OCI-LY1 (cell line): ENCODE data around the gene HEG1.

Source experiments
- H2AFZ ChIP-seq: fragments of 200-600 bp; sonication (generic), shearing (Covaris generic); 2 replicates; pipeline ENCODE4 v1.6.0; 2014; ENCODE audit warnings: antibody characterized with exemption, mild to moderate bottlenecking, low read length
- H3F3A ChIP-seq: fragments of 200-600 bp; sonication (generic), shearing (Covaris generic); 2 replicates; pipeline ENCODE4 v1.6.0; 2014; ENCODE audit warnings: mild to moderate bottlenecking, antibody characterized with exemption, low read length, moderate library complexity; ENCODE audit not compliant: insufficient read depth
- H3K27ac ChIP-seq: fragments of 200-600 bp; sonication (generic); 2 replicates; pipeline ENCODE4 v1.5.1; 2014; ENCODE audit warnings: low read length, mixed run types, mild to moderate bottlenecking, low read depth; ENCODE audit not compliant: poor library complexity, severe bottlenecking
- H3K27me3 ChIP-seq: fragments of 200-600 bp; sonication (generic); 2 replicates; pipeline ENCODE4 v1.6.0; 2014; ENCODE audit warnings: antibody characterized with exemption, mild to moderate bottlenecking, low read length, moderate library complexity; ENCODE audit not compliant: insufficient read depth
- H3K36me3 ChIP-seq: fragments of 200-600 bp; sonication (generic); 2 replicates; pipeline ENCODE4 v1.6.1; 2014; ENCODE audit warnings: mild to moderate bottlenecking, antibody characterized with exemption, low read length, moderate library complexity, mixed read lengths; ENCODE audit not compliant: insufficient read depth
- H3K4me1 ChIP-seq: fragments of 200-600 bp; sonication (generic); 2 replicates; pipeline ENCODE4 v1.5.1; 2014; ENCODE audit warnings: mild to moderate bottlenecking, low read length, moderate library complexity; ENCODE audit not compliant: insufficient read depth, severe bottlenecking
- H3K4me2 ChIP-seq: fragments of 200-600 bp; sonication (generic), shearing (Covaris generic); 2 replicates; pipeline ENCODE4 v1.6.1; 2014; ENCODE audit warnings: low read length
- H3K4me3 ChIP-seq: fragments of 200-600 bp; sonication (generic); 2 replicates; pipeline ENCODE4 v1.5.1; 2014; ENCODE audit warnings: low read length, low read depth, mild to moderate bottlenecking, mixed read lengths; ENCODE audit not compliant: poor library complexity, severe bottlenecking
- H3K79me2 ChIP-seq: fragments of 200-600 bp; shearing (Covaris generic); 2 replicates; pipeline ENCODE4 v1.6.1; 2016; ENCODE audit warnings: mixed run types, low read length, mixed read lengths; ENCODE audit not compliant: insufficient read depth
- H3K9ac ChIP-seq: fragments of 200-600 bp; sonication (generic), shearing (Covaris generic); 2 replicates; pipeline ENCODE4 v1.6.1; 2014; ENCODE audit warnings: mild to moderate bottlenecking, low read length, mixed read lengths
- H3K9me2 ChIP-seq: fragments of 200-600 bp; sonication (generic), shearing (Covaris generic); 2 replicates; pipeline ENCODE4 v1.6.1; 2014; ENCODE audit warnings: low read depth, mild to moderate bottlenecking, low read length, mixed read lengths
- H3K9me3 ChIP-seq: fragments of 200-600 bp; shearing (Covaris generic); 2 replicates; pipeline ENCODE4 v1.6.1; 2014; ENCODE audit warnings: low read length, mixed read lengths
- H4K20me1 ChIP-seq: fragments of 200-600 bp; sonication (generic), shearing (Covaris generic); 2 replicates; pipeline ENCODE4 v1.6.0; 2016; ENCODE audit warnings: mild to moderate bottlenecking, low read length; ENCODE audit not compliant: insufficient read depth
- CTCF ChIP-seq: fragments of 200-600 bp; sonication (generic), shearing (Covaris generic); IDR thresholded peaks from 2 replicates; pipeline ENCODE4 v1.5.1; 2017; ENCODE audit warnings: mild to moderate bottlenecking, antibody characterized with exemption, low read length, moderate library complexity, mixed read lengths
- EZH2 ChIP-seq: fragments of 200-600 bp; sonication (generic), shearing (Covaris generic); IDR thresholded peaks from 2 replicates; pipeline ENCODE4 v1.8.0; 2017; ENCODE audit warnings: borderline replicate concordance, mixed run types, mild to moderate bottlenecking, antibody characterized with exemption, low read length, moderate library complexity, mixed read lengths

Gene HEG1

GRCh38 chr3:125090649-125091048 is 34.9 kb upstream of the HEG1 start:
- no peak overlapping the region for H3K4me3 ChIP-seq
- no peaks in the 10 kb centered on the region for H3K27me3 ChIP-seq
- H4K20me1 ChIP-seq = no peaks in the 10 kb centered on the region
- H3K36me3 ChIP-seq = no peaks in the 10 kb centered on the region
- H3K4me1 ChIP-seq = no peaks in the 10 kb centered on the region
- no peak overlapping the region for H3K9ac ChIP-seq
- TF ChIP-seq EZH2 = no peak
- TF ChIP-seq CTCF = no peak
- H3F3A ChIP-seq = no peaks in the 10 kb centered on the region
- no peak overlapping the region for H3K27ac ChIP-seq
- no peak overlapping the region for H2AFZ ChIP-seq
- no peaks in the 10 kb centered on the region for H3K9me3 ChIP-seq
- H3K9me2 ChIP-seq = no peaks in the 10 kb centered on the region
- no peaks in the 10 kb centered on the region for H3K79me2 ChIP-seq
- H3K4me2 ChIP-seq = no peak overlapping the region

- no peaks in the 10 kb centered on the region for H3K4me1 ChIP-seq
- H4K20me1 ChIP-seq = no peaks in the 10 kb centered on the region
- no peaks in the 10 kb centered on the region for H3F3A ChIP-seq
- H3K9ac ChIP-seq = no peak overlapping the region
- H3K27me3 ChIP-seq = no peaks in the 10 kb centered on the region
- H2AFZ ChIP-seq = no peak overlapping the region
- TF ChIP-seq CTCF = no peak
- TF ChIP-seq EZH2 = no peak
- H3K27ac ChIP-seq = no peak overlapping the region
- H3K4me3 ChIP-seq = no peak overlapping the region
- H3K4me2 ChIP-seq = no peak overlapping the region
- H3K9me3 ChIP-seq = no peaks in the 10 kb centered on the region
- no peaks in the 10 kb centered on the region for H3K36me3 ChIP-seq
- no peaks in the 10 kb centered on the region for H3K9me2 ChIP-seq
- no peaks in the 10 kb centered on the region for H3K79me2 ChIP-seq
Observed at GRCh38 chr3:125087768-125088391, 32.1 kb upstream of the HEG1 start.

- Histone ChIP-seq H3K27ac (no peak overlapping the region), H3K4me2 (no peak overlapping the region), H3K4me3 (no peak overlapping the region), H3F3A (no peaks in the 10 kb centered on the region), H3K9me3 (no peaks in the 10 kb centered on the region), H2AFZ (no peak overlapping the region), H3K79me2 (no peaks in the 10 kb centered on the region), H3K9me2 (no peaks in the 10 kb centered on the region), H3K4me1 (no peaks in the 10 kb centered on the region), H3K36me3 (no peaks in the 10 kb centered on the region), H4K20me1 (no peaks in the 10 kb centered on the region), H3K9ac (no peak overlapping the region), H3K27me3 (no peaks in the 10 kb centered on the region)
- no peak for TF ChIP-seq CTCF
- TF ChIP-seq EZH2 = no peak
Observed at GRCh38 chr3:125085166-125085565, 29.4 kb upstream of the HEG1 start.
